Measurements from ENCODE around the gene ESF1. TPM values are rescaled to one million over a fixed set of nuclear protein-coding genes. Genes with fewer than 3 reads are reported as not detected.

ESF1 gene
- total and polyA plus RNA-seq, 11 donors, result 8.9 to 19.0 (median 14.0) TPM

DNA sequence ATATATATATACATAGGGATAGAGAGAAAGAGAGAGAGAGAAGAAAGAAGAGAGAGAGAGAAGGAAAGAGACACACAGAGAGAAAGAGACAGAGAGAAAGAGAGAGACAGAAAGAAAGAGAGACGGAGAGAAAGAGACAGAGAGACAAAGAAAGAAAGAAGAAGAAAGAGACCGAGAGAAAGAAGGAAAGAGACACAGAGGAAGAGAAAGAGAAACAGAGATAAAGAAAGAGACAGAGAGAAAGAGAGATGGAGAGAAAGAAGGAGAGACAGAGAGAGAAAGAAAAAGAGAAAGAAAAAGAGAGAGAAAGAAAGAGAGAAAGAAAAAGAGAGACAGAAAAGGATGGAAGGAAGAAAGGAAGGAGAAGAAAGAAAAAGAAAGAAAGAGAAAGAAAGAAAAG lies 99.1 kb downstream of the ESF1 start:
- WGBS, 4 donors, result 86 to 93% (median 87%) methylated on average over 2 of the region's 2 CpGs
- no peaks in the 10 kb centered on the region for H3K4me1 ChIP-seq
- DNase-seq, result no peak
- no peak overlapping the region for H3K4me3 ChIP-seq
- no peaks in the 10 kb centered on the region for H3K9me3 ChIP-seq
- peaks cover 0 to 4% (median 0%) of the 10 kb centered on the region in 9 donors for H3K27me3 ChIP-seq
- H3K36me3 ChIP-seq, result no peaks in the 10 kb centered on the region
- TF ChIP-seq POLR2A (IDR thresholded peaks at IDR 0.05), result no peak
- TF ChIP-seq, protein P1, sequence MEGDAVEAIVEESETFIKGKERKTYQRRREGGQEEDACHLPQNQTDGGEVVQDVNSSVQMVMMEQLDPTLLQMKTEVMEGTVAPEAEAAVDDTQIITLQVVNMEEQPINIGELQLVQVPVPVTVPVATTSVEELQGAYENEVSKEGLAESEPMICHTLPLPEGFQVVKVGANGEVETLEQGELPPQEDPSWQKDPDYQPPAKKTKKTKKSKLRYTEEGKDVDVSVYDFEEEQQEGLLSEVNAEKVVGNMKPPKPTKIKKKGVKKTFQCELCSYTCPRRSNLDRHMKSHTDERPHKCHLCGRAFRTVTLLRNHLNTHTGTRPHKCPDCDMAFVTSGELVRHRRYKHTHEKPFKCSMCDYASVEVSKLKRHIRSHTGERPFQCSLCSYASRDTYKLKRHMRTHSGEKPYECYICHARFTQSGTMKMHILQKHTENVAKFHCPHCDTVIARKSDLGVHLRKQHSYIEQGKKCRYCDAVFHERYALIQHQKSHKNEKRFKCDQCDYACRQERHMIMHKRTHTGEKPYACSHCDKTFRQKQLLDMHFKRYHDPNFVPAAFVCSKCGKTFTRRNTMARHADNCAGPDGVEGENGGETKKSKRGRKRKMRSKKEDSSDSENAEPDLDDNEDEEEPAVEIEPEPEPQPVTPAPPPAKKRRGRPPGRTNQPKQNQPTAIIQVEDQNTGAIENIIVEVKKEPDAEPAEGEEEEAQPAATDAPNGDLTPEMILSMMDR (IDR thresholded peaks at IDR 0.05), result no peak
- intact Hi-C loops (cut with DNase I), result no loop called here
- no peak for ATAC-seq
- no peak overlapping the region for H3K27ac ChIP-seq

DNA sequence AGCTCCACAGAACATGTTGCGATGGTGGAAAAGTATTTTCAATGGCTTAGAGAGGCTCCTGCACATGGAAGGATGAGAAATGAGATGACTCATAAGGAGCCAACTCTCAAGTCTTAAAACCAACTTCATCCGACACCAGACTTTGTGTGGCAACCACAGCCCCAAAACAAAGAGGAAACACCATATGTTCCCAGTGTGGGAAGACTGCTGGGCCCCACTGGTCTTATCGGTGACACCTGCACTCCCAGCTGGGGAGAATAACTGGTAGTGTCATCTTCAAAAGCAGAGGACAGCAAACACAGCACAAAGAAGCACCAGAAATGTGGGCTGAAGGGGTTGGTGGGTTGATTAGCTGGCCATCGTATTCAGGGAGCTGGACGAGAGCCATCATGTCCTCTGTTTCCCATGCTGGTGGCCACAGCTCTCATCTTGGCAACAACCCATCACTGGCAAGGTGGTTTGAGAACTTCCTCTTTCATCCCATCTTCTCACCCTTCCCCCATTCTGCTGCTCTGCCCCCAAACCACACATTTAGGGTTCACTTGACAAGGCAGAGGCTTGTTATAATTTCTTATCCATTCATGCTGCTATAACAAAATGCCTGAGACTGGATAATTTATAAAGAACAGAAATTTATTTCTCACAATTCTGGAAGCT lies 100.0 kb downstream of the ESF1 start:
- H3K9me3 ChIP-seq, result no peaks in the 10 kb centered on the region
- intact Hi-C loops (cut with DNase I), result no loop called here
- H3K27ac ChIP-seq, result no peak overlapping the region
- no peaks in the 10 kb centered on the region for H3K4me1 ChIP-seq
- ATAC-seq (no peak), DNase-seq (no peak)
- peaks cover 0 to 4% (median 0%) of the 10 kb centered on the region in 9 donors for H3K27me3 ChIP-seq
- no peak overlapping the region for H3K4me3 ChIP-seq
- WGBS, 4 donors, result 74 to 86% (median 79%) methylated on average over 5 of the region's 5 CpGs
- H3K36me3 ChIP-seq, result no peaks in the 10 kb centered on the region
- no peak for TF ChIP-seq POLR2A (IDR thresholded peaks at IDR 0.05)
- TF ChIP-seq, protein P1 (IDR thresholded peaks at IDR 0.05), result no peak

DNA sequence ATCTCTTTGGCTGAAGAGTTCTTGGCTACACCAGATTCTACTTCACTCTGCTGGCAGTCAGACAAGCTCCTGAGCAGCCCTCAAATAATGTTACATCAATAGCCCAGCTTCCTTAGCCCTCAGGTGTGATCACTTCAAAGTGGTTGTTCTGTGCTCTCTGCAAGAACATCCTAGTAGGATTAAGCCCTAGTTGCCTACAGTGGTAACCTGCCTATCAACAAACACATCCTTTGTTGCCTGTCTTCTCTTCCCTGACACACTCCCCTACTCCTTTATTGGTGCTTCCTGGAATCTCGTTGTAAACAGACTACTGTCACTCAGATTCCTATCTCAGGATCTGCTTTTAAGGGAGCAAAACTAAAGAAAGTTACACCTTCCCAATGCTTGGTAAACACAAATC lies 100.9 kb downstream of the ESF1 start:
- H3K27ac ChIP-seq, result no peak overlapping the region
- H3K4me3 ChIP-seq, result no peak overlapping the region
- ATAC-seq (no peak), DNase-seq (no peak)
- H3K36me3 ChIP-seq, result no peaks in the 10 kb centered on the region
- TF ChIP-seq POLR2A (IDR thresholded peaks at IDR 0.05), result no peak
- TF ChIP-seq, protein P1 (IDR thresholded peaks at IDR 0.05), result no peak
- H3K9me3 ChIP-seq, result no peaks in the 10 kb centered on the region
- WGBS, 4 donors, result 23 to 28% (median 26%) methylated on average over 1 of the region's 1 CpG
- peaks cover 0 to 4% (median 0%) of the 10 kb centered on the region in 9 donors for H3K27me3 ChIP-seq
- intact Hi-C loops (cut with DNase I), result no loop called here
- H3K4me1 ChIP-seq, result no peaks in the 10 kb centered on the region

DNA sequence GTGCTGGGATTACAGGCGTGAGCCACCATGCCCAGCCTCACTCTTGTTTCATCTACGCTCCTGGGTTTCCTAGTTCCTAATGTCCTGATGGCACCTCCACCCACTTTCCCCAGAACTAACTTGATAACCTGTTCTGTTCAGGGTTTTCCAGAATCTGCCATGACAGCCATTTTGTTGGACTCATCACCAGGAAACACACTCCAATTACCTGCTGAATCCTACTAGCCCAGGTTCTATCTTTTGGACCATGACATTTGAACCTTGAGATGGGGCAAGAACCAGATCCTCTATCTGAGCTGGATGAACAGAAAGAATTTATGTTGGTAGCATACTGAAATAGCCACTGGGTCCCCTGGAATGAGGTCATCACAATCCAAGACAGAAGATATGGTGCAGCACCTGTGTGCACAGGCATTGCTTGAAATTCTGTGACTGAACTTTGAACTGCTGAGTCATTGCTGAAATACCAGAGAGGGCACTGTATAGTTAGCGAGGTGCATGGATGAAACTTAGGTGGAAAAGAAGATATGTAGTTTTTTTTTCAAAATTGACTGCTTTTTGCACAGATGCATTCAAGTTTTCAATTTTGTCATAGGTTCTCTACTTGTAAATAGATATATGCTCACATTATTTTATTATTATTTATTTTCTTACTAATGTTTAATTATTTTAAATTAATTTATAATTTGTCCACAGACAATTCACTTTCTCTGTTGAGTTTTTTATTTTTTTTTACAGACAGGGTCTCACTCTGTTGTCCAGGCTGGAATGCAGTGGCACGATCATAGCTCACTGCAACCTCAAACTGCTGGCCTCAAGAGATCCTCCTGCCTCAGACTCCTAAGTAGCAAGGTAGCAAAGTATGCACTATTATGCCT lies 103.2 kb downstream of the ESF1 start:
- H3K4me1 ChIP-seq, result no peaks in the 10 kb centered on the region
- DNase-seq (no peak), ATAC-seq (no peak)
- H3K4me3 ChIP-seq, result no peak overlapping the region
- TF ChIP-seq, protein P1 (IDR thresholded peaks at IDR 0.05), result no peak
- no peak overlapping the region for H3K27ac ChIP-seq
- peaks cover 0 to 4% (median 0%) of the 10 kb centered on the region in 9 donors for H3K27me3 ChIP-seq
- 62 to 93% (median 90%) methylated on average over 4 of the region's 4 CpGs for WGBS, 4 donors
- no peaks in the 10 kb centered on the region for H3K9me3 ChIP-seq
- intact Hi-C loops (cut with DNase I), result no loop called here
- H3K36me3 ChIP-seq, result no peaks in the 10 kb centered on the region
